ENCODE measurements around the gene SCUBE1.

Gene SCUBE1

DNA sequence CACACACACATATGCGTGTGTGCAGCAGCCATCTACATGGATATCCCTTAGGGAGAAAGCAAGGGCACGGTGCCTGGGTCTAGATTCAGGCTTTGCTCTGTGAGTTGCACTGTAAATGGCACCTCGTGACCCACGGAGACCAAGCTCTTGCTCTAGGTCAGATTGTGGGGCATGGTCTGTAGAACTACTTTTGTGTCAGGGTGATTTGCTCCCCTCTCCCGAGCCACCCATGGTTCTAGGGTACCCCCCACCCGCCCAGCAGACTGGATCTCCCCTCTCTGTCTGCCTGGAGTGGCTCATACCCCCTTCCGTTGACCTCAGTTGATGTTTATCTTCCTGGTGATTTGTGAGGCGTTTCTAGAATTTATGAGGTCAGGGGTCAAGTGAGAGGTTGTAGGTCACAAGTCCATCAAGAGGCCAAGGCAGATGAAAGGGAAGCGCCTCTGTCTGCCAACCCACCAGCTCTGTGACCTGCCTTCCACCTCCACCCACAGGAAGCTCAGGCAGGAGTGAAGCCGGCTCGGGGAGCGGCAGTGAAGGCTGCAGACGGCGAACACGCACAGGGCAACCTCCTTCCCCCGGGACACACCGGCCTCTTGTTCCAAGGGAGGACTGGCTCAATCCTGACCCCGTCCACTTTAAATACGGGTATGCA lies 80.1 kb downstream of the SCUBE1 start:
- DNase-seq (ENCODE audit: low read depth in 2 of 3, low spot score in 1 of 3): peak in 2 of 3 donors; percentile 13 to 16

DNA sequence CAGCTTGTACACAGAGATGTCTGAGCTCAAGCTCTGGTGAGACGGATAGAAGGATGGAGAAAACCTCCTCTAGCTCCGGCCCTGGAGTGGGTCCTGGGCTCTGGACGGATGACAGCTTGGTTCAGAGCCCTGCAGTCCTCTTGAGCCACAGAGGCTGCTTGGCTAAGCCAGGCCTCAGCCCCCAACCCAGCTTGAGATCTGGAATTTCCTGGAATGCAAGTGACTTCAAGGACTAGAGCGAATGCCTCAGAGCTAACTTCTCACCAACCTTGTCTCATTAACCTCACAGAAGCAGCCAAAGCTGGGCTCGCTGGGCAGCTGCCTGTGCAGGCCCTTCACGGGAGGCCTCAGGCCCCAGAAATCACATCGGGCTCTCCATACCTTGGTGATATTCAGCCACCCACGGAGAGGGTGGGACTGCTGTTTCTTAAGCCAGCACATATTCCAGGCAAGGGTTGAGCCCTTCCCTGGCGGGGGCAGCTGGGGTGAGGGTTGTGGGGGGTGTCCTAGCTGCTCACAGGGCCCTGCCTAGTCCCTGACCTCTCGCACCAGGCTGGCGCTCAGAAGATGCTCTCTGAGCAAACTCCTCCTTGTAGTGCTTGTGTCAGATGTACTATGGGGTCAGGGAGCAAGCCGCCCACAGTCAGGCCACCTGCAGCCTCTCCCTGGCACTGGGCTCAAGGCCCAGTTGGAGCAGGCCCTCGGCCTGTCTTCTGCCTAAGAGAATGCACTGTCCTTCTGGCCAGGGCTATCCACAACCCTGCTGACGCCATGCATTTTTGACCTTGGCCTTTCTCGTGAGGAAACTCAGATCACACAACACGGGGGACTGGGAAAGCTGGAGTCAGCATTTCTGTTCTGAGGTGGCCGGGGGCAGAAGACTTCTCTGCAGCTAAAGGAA lies 82.6 kb downstream of the SCUBE1 start:
- no peak for DNase-seq (ENCODE audit: low read depth in 2 of 3, low spot score in 1 of 3)

DNA sequence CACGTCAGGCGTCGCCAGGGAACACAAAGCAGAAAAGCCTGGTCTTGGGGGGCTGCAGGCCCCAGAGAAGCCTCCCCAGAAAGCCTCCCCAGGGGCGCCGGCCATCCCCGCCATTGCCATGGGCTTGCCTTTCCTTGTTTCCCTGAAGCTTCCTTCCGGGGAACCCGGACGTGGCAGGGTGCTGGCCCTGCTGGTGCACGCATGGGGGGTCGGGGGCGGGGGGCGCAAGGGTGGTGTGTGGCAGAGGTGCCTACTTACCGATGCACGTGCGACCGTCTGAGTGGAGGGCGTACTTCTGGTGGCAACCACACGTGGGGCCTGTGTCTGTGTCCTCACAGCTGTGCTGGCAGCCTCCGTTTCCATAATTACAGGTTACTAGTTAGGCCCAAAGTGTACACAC lies 85.2 kb downstream of the SCUBE1 start:
- DNase-seq (ENCODE audit: low read depth in 2 of 3, low spot score in 1 of 3): no peak

DNA sequence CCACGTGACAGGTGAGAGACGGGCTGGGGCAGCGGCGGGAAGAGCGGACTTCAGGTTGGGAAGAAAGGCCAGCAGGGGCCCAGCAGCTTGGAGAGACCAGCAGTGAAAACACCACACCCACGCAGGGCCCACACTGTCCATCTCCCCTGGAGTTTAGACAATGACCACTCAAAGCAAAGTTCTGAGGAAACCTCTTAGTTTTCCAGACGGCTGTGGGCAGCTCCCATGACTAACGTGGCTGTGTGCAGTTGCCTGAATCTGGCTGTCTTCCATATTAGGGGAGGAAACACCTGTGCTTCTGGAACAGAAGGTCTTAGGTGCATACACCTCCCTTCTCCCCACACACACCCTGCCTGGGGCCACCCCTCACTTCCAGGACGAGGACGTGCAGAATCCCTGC lies 85.6 kb downstream of the SCUBE1 start:
- DNase-seq (ENCODE audit: low read depth in 2 of 3, low spot score in 1 of 3): no peak

DNA sequence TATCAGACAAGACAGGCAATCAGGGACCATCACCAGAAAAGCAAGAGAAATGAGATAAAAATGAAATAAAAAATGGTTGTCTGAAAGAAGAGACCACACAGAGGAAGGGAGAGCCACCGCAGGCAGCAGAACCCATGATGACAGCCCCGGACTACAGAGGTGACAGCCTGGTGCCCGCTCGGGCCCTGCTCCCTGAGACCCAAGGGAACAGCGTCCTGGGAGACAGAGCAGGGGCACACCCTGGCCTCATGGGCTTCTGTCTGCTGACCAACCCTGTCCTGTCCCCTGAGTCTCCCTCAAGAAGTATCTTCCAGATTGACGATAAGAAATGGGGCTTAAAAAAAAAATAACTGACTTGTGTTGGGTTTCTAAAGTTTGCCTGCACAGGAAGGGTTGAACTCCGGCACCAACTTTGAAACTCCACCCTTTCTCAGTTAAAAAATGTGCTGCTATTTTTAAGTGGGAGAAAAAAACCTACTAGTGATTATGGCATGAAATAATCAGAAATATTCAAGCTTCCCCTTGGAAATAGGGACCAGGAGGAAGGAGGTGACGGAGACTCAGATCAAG lies 86.1 kb downstream of the SCUBE1 start:
- no peak for DNase-seq (ENCODE audit: low read depth in 2 of 3, low spot score in 1 of 3)

DNA sequence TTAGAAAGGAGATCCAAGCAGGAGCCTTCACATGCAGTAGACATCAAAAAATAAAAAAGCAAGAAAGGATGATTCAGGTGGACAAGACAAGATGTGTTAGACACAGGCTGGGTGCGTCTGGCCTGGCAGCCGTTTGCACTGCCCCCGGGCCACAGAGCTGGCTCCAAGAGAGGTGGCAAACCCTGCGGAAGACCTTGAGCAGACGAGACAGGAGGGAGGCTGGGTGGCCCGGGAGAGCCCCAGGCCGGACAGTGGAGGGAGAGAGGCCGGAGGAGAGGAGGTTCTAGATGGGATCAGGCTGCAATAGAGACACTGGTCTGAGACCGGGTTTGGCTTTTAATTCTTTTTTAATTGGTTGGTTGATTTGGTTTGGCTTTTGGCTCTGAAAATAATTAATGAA lies 86.6 kb downstream of the SCUBE1 start:
- no peak for DNase-seq (ENCODE audit: low read depth in 2 of 3, low spot score in 1 of 3)

DNA sequence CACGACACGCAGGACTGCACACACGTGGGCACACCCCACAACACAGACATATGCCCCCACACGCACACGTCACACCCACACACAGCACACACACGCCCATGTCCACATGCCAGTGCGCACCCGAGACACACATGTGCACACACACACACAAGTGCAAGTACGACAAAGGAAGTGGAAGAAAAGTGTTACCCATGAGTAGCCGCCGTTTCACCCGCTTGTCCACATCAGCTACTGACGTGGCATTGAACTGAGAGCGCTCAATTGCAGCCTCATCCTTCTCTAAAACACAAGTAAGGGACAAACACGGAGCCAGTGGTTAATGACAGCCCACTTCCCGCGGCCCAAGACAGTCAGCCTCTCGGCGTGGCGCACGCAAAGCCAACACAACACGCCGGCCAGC lies 87.9 kb downstream of the SCUBE1 start:
- no peak for DNase-seq (ENCODE audit: low read depth in 2 of 3, low spot score in 1 of 3)

DNA sequence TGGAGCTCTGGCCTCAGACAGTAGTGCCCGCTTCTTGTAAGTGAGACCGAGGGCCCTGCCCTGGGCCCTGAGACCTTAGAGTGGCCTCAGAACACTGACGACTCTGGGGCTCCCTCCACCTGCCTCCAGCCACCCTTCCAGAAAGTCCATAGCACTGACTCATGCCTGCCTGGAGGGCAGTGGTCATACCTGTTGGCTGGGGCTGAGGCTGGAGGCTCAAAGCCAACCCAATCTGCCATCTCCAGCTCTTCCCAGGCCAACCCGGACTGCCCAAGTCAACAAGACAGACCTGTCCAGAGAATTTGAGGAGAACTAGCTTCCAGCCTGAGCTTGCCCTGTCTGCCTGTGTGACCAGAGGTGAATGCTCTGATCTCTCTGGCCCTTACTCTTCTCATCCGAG lies 89.3 kb downstream of the SCUBE1 start:
- DNase-seq (ENCODE audit: low read depth in 2 of 3, low spot score in 1 of 3): no peak

DNA sequence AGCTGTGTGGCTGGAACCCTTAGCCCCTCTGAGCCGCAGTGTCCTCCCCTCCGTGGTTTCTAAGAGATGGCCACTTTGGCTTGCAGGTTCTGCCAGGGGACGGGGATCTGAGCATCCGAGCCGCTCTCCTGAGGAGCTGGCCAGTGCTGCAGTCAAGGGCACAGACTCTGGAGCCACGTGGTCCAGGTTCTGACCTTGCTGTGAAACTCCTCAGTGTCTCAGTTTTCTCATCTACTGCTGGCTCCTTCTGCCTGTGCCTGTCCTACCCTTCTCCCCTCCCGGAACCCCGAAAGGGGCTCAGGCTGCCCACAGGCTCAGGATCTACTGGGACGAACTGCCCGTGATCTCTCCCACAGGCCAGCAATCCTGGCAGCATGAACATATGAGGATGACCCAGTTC lies 90.9 kb downstream of the SCUBE1 start:
- DNase-seq (ENCODE audit: low read depth in 2 of 3, low spot score in 1 of 3): no peak

DNA sequence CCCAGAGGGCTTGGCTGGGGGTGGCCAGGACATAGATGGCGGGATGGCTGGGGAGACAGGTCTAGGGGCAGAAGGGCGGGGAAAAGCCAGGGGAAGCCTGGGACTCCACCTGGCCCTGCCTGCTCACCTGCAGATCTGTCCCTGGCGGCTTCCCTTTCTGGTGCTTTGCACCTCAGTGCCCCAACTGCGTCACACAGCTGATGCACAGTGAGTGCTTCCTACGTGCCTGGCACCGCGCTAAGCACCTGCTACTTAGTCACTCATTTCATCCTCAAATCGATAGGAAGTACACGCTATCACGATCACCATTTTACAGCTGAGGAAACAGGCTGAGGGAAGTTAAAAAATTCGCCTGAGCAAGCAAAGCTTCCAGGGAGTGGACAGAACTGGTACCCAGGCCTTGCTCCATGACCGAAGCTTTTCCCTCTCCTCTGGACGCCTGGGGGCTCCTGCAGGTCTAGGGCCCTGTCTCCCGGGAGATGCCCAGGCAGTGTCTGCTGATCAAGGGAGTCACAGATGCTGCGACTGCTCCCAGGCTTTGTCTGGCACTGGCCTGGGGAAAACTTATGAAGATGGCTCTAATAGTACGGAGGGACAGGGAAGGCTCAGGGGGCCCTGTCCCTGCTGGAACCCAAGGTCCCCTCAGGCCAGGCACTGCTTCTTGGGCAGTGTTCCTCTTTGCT lies 93.2 kb downstream of the SCUBE1 start:
- DNase-seq (ENCODE audit: low read depth in 2 of 3, low spot score in 1 of 3): no peak

DNA sequence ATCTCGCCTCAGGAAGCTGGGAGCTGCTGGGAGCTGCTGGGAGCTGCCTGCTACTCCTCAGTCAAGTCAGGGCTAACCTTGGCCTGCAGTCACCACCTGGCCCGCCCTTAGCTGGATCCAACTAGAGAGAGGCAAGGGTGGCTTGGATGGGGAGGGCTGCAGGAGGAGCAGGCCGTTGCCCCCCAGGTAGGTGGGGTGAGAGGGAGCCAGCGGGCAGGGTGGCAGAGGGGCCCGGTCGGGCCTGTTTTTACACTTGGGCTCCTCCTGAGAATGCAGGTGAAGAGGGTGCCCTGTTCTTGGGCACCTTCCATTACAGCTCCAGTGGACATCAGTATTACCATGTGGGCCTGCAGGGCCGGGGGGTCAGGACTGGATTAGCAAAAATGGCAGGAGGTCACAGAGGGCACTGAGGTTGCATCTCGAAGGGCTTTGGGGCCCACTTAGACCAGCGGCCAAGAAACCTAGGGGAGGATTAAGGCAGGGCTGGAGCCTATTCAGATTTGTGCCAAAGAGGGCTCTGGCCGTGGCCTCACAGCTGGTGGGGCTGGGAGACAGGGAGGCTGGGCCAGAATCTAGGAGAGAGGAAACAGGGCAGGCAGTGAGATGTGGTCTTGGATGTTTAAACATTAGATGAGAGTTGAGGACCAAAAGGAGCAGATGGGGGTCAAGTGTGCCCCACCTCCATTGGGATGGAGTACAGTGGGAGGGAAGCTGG lies 95.5 kb downstream of the SCUBE1 start:
- no peak for DNase-seq (ENCODE audit: low read depth in 2 of 3, low spot score in 1 of 3)

DNA sequence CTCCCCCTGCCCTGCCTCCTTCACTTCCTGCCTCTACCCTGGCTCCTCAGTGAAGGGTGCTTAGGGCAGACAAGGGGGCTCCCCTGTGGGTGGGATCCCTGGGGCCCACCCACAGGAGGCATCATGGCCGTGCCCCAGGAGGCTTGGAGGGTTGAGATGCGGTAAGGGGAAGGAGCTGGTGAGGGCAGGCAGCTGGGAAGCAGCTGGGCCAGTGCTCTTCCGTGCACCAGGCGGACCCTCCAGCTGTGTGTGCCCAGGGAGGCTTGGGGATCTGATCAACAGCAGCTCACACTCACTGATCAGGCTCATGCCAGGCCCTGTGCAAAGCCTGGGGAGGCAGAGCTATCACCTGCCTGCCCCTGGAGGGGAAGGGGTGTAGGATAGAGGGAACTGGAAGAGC lies 97.0 kb downstream of the SCUBE1 start:
- DNase-seq (ENCODE audit: low read depth in 2 of 3, low spot score in 1 of 3): no peak

DNA sequence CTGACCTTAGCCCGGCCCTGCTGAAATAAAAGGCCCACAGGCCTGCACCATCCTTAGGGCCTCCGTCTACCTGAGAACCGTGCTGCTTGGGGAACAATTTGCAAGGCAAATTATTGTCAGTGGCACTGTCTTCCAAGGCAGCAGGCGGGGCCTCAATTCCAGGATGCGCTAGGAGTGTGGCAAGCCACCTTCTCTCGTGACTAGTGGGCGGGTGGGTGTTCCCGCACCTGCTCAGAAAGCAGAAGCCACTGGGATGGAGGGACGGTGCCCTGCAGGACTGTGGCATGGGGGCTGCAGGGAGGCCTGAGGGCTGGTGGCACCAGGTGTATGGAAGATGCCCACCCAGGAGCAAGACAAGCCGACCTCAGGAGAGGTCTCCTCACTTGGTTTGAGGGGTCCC lies 97.5 kb downstream of the SCUBE1 start:
- no peak for DNase-seq (ENCODE audit: low read depth in 2 of 3, low spot score in 1 of 3)

DNA sequence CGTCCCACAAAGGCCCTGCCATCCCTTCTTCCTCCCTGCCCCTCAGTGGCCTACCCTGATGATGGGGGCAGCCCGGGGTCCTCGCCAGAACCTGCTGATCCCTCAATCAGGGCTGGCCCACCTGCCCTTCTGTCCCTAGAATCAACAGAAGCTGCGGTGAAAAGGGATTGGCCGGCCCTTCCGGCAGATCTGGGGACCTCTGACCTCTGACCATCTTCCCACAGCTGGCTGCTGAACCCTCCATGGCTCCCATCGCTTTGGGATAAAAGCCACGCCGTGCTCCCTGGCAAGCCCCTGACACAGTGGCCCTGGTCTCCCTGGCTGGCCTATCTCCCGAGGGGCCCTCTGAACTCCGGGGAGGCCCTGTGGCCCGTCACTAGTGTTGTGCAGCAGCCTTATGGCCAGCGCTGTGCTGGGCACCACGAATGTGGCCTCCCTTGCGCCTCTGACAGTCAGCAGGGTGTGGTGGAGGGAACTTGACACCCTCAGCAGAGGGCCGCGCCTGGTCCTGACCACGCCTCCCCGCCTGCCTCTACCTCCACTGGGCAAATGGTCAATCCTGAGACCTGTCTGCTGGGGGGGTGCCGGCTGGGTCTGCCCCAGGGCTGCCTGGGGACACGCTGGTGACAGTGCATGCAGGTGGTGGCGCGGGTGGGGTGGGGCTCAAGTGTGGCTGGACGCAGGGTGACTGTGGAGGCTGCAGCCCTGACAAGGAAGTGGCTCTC lies 98.2 kb downstream of the SCUBE1 start:
- no peak for DNase-seq (ENCODE audit: low read depth in 2 of 3, low spot score in 1 of 3)

DNA sequence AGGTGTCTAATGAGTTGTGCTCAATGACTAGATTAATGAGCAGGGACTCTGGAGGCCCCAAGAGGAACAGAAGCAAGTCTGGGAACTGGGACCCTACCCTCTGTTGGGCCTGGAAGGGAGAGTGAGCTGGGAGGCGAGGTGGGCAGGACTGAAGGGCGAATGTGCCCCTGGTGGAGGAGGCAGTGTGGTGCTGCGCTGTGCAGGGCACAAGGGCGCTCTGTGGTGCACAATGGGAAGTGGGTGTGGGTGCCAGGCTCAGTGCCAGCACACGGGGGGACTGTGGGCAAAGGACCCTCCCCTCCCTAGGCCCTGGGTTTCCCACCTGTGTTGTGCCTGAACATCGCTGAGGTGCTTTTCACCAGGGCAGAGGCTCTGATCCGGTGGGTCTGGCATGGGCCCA lies 98.8 kb downstream of the SCUBE1 start:
- DNase-seq (ENCODE audit: low read depth in 2 of 3, low spot score in 1 of 3): no peak

DNA sequence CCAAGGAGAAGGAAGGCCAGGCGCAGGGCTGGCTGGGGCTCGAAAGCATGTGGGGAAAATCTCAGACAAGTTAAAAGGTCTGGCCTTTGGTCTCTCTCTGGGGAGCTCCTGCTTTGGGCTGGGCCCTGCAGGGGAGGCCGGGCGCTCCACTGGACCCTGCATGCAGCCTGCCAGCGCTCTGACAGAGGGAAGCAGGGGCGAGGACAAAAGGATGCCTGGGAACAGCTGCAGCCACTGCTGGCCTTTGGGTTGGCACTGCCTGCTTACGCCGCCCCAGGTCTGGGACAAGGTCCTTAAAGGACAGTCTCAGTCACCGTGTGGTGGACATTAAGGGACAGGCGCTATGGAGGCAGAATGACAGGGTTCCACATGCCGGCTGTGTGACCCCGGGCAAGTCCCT lies 99.8 kb downstream of the SCUBE1 start:
- DNase-seq (ENCODE audit: low read depth in 2 of 3, low spot score in 1 of 3): no peak

DNA sequence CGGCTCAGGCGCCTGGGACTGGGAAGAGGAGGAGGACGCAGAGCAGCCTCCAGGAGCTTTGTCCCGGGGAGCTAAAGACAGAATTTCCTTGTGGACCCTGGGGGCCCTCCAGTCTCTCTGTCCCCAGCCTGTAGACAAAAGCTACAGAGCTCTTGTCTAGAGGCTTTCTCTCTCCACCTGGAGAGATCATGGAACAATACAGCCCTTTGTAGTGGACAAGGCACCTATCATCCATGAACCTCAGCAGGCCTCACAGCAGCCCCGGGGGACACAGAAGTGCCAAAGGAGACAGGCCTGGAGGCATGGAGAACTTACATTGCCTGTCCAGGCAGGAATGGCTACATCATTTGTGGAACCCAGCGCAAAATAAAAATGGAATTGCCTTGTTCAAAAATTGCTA lies 100.5 kb downstream of the SCUBE1 start:
- no peak for DNase-seq (ENCODE audit: low read depth in 2 of 3, low spot score in 1 of 3)

DNA sequence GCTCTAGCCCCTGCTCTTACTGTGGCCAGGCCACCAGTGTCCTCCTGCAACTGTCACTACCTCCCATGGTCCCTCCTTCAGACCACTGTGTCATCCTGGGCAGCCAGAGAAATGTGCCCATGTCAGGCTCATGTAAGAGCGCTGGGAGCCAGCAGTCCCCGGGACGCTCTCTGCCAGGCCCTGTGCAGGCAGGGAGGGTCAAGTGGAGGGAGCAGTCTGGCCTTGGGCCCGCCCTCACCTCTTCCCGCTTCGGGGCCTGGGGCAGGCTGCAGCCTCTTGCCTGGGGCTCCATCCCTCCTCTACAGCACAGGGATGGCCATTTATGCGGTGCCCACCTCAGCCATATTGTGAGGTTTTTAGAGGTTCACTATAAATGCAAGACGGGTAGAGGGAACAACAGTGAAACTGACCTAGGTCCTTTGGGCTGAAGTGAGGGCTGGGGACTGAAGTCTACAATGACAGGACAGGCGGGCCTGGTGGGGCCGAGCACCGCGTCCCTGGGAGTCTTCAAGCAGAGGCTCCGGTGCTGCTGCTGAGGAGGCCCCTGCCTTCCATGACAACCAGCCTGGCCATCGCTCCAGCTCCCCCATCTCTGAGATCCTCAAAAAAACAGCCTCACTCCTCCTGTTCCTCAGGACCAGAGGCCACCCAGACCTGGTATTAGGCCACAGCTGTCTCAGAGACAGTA lies 101.3 kb downstream of the SCUBE1 start:
- DNase-seq (ENCODE audit: low read depth in 2 of 3, low spot score in 1 of 3): no peak

DNA sequence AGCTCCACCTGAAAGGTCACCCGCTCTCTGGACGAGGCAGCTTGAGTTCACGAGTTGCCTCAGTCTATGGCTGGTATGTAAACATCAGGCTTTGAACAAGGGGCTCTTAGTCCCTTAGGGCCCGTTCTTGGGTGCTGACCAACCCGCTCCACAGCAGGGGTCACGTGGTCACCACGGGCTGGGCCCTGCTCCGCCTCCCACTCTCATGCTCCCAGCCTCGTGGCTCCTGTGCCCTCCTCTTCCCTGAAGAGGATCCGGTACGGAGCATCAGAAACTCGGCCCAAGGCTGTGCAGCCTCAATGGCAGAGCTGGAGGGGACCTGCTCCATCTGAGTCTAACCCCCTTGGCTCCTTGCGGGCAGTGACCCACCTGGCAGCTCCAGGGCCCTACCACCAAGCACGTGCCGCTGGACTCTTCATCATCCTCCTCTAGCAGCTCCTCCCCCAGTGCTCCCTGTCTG lies 102.0 kb downstream of the SCUBE1 start:
- no peak for DNase-seq (ENCODE audit: low read depth in 2 of 3, low spot score in 1 of 3)

DNA sequence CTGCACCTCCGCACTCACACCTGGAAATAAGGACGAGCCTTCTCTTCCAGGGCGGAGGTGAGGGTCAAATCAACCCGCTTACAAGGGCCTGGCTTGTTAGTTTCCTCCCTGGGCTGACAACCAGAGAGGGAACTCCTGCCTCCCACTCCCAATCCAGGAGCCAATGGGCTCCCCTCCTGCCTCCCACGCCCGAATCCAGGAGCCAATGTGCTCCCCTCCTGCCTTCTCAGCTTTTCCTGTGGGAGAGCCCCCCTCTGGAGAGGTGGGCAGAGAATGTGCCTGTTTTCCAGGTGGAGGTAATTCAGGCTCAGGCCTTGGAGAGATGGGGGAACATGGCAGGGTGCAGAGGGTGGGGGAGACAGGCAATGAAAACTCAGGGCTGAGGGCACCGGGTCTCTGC lies 102.6 kb downstream of the SCUBE1 start:
- no peak for DNase-seq (ENCODE audit: low read depth in 2 of 3, low spot score in 1 of 3)

Measured in stimulated activated CD4-positive, alpha-beta T cell treated with anti-CD3 and anti-CD28 coated beads, Interleukin-12 subunit alpha, Interleukin-12 subunit beta, amount 100 ng/mL, for 48 hours (primary cell).